Measurements from ENCODE around the gene DCUN1D1.

DNA sequence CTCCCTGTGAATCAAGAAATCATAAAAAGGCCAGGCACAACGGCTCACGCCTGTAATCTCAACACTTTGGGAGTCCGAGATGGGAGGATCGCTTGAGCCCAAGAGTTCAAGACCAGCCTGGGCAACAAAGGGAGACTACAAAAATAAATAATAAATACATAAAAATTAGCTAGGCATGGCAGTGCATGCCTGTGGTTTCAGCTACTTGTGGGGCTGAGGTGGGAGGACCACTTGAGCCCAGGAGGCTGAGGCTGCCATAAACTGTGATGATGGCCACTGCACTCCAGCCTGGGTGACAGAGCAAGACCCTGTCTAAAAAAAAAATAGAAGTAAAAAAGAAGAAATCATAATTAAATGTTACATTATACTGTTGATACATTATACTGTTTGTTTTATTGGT lies 28.0 kb upstream of the DCUN1D1 start:
- TF ChIP-seq EZH2phosphoT487 (IDR thresholded peaks at IDR 0.05; ENCODE audit: borderline replicate concordance, low read depth, low read length), result no peak
- TF ChIP-seq, protein P1, sequence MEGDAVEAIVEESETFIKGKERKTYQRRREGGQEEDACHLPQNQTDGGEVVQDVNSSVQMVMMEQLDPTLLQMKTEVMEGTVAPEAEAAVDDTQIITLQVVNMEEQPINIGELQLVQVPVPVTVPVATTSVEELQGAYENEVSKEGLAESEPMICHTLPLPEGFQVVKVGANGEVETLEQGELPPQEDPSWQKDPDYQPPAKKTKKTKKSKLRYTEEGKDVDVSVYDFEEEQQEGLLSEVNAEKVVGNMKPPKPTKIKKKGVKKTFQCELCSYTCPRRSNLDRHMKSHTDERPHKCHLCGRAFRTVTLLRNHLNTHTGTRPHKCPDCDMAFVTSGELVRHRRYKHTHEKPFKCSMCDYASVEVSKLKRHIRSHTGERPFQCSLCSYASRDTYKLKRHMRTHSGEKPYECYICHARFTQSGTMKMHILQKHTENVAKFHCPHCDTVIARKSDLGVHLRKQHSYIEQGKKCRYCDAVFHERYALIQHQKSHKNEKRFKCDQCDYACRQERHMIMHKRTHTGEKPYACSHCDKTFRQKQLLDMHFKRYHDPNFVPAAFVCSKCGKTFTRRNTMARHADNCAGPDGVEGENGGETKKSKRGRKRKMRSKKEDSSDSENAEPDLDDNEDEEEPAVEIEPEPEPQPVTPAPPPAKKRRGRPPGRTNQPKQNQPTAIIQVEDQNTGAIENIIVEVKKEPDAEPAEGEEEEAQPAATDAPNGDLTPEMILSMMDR (conservative IDR thresholded peaks at IDR 0.05; ENCODE audit: low read length), result no peak
